AG09309 (cell line): Measurements from ENCODE around the gene AGTPBP1.
"Not testable (repeated sequence)": the region's sequence is repeated elsewhere in the genome, so short reads cannot be mapped to it uniquely, and the experiment has no call there.

ENCODE experiments used
- DNase-seq: peaks from one replicate; pipeline ENCODE4 v3.0.0-alpha.2; 2010; ENCODE audit warnings: low read depth
- H3K4me3 ChIP-seq: 2 replicates; pipeline ENCODE4 v1.5.1; 2011; ENCODE audit warnings: mild to moderate bottlenecking, low read depth, low read length, moderate library complexity; ENCODE audit not compliant: control insufficient read depth
- CTCF ChIP-seq: IDR thresholded peaks from 2 replicates; pipeline ENCODE4 v1.5.1; 2011; ENCODE audit warnings: mild to moderate bottlenecking, low read depth, low read length, inconsistent platforms; ENCODE audit not compliant: insufficient read depth, control insufficient read depth; ENCODE audit errors: missing control alignments

The AGTPBP1 gene

GRCh38 chr9:85730916-85731630 lies 10.7 kb downstream of the AGTPBP1 start:
- no peak for DNase-seq
- H3K4me3 ChIP-seq: no peak overlapping the region
- TF ChIP-seq CTCF: no peak

GRCh38 chr9:85729882-85730281 lies 11.9 kb downstream of the AGTPBP1 start:
- H3K4me3 ChIP-seq: no peak overlapping the region
- no peak for TF ChIP-seq CTCF
- DNase-seq: no peak

GRCh38 chr9:85727500-85727899 lies 14.3 kb downstream of the AGTPBP1 start:
- no peak for DNase-seq
- no peak for TF ChIP-seq CTCF
- no peak overlapping the region for H3K4me3 ChIP-seq

- DNase-seq: no peak
- no peak overlapping the region for H3K4me3 ChIP-seq
- TF ChIP-seq CTCF: no peak
Measured at GRCh38 chr9:85726737-85727136, 15.0 kb downstream of the AGTPBP1 start.

- no peak for DNase-seq
- H3K4me3 ChIP-seq: no peak overlapping the region
- no peak for TF ChIP-seq CTCF
Measured at GRCh38 chr9:85723215-85723614, 18.5 kb downstream of the AGTPBP1 start.

GRCh38 chr9:85719411-85719810 lies 22.3 kb downstream of the AGTPBP1 start:
- H3K4me3 ChIP-seq, DNase-seq: not testable (repeated sequence)

- DNase-seq: not testable (repeated sequence)
Measured at GRCh38 chr9:85717818-85718217, 23.9 kb downstream of the AGTPBP1 start.

GRCh38 chr9:85717220-85717619 lies 24.5 kb downstream of the AGTPBP1 start:
- H3K4me3 ChIP-seq: no peak overlapping the region
- no peak for TF ChIP-seq CTCF
- no peak for DNase-seq

More at GRCh38 chr9:85717818-85718217, 23.9 kb downstream of the AGTPBP1 start:
- H3K4me3 ChIP-seq: not testable (repeated sequence)
